ENCODE results near the gene CYP2W1.
A peak's percentile ranks its signal among the peaks of the same experiment; 100 is the strongest.

GRCh38 chr7:964401-965231 lies 18.4 kb upstream of the CYP2W1 start:
- TF ChIP-seq EZH2 (optimal IDR thresholded peaks at IDR 0.05; ENCODE audit: low read depth, low read length): no peak
- TF ChIP-seq CTCF (IDR thresholded peaks at IDR 0.05; ENCODE audit: low read length): peak; percentile 41
- no peak for TF ChIP-seq EZH2phosphoT487 (IDR thresholded peaks at IDR 0.05; ENCODE audit: low read length)
